Activated T-cell treated with anti-CD3 and anti-CD28 coated beads, Interleukin-2, amount 50 U/mL, for 24 hours (primary cell): Measurements from ENCODE around the gene NPNT.
"Not testable (repeated sequence)": the region's sequence is repeated elsewhere in the genome, so short reads cannot be mapped to it uniquely, and the experiment has no call there.

Experiments
- DNase-seq: peaks from one replicate; pipeline ENCODE4 v3.0.0-alpha.2; 2020
- H3K27ac Mint-ChIP-seq: 2 replicates; pipeline ENCODE4 v1.8.0; 2020; ENCODE audit warnings: mild to moderate bottlenecking, mixed read lengths
- H3K27me3 Mint-ChIP-seq: 2 replicates; pipeline ENCODE4 v1.8.0; 2020; ENCODE audit warnings: mixed read lengths
- H3K36me3 Mint-ChIP-seq: 2 replicates; pipeline ENCODE4 v1.8.0; 2020; ENCODE audit warnings: low read depth, mixed read lengths
- H3K4me1 Mint-ChIP-seq: 2 replicates; pipeline ENCODE4 v1.8.0; 2020; ENCODE audit warnings: low read depth, mixed read lengths
- H3K4me3 Mint-ChIP-seq: 2 replicates; pipeline ENCODE4 v1.8.0; 2020; ENCODE audit warnings: mild to moderate bottlenecking, moderate library complexity, mixed read lengths
- H3K9me3 Mint-ChIP-seq: 2 replicates; pipeline ENCODE4 v1.8.0; 2020; ENCODE audit warnings: mixed read lengths

The NPNT gene, protein sequence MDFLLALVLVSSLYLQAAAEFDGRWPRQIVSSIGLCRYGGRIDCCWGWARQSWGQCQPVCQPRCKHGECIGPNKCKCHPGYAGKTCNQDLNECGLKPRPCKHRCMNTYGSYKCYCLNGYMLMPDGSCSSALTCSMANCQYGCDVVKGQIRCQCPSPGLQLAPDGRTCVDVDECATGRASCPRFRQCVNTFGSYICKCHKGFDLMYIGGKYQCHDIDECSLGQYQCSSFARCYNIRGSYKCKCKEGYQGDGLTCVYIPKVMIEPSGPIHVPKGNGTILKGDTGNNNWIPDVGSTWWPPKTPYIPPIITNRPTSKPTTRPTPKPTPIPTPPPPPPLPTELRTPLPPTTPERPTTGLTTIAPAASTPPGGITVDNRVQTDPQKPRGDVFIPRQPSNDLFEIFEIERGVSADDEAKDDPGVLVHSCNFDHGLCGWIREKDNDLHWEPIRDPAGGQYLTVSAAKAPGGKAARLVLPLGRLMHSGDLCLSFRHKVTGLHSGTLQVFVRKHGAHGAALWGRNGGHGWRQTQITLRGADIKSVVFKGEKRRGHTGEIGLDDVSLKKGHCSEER

DNA sequence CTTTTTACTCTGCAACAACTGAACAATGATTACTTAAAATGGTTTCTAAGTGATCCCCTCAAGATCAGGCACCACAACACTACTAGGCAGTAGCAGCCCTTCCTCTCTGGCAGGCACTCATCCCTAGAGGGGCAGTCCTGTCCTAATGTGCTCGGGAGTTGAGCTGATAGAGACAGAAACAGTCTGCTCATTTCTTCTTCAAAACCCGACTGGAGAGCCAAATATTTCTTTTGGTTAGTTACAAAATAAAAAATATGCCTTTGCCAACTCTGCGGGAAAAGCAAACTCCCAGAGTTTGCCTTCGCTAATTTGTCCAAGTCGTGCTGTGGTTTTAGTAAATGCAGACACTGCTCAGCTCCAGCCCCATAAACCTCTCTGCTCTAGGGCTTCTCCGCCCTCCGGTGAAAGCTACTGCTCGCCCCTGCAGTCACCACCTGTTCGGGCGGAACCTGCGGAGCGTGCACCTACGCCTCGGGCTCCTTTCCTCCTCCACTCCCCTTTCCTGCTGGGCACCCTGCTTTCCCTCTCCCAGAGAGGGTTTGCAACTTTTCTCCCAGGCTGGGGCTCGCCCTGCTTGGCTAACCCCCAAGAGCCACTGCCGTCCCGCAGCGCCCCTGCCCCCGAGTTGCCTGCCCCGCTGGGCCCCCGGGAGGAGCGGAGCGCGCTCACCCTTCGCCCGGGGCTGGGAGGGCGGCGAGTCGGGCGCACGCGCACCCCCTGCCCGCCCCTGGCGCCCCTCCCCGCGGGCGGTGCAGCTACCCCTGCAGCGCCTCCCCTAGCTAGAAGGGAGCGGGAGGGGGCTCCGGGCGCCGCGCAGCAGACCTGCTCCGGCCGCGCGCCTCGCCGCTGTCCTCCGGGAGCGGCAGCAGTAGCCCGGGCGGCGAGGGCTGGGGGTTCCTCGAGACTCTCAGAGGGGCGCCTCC, at the start of gene NPNT:
Gene NPNT, plus strand, starts transcription at position 812 of the 923 bp plus-strand sequence. CDS start 182 bp downstream, outside the sequence.
- H3K4me3 Mint-ChIP-seq: peak within 1 kb of the TSS; percentile 60
- H3K9me3 Mint-ChIP-seq: no peaks in the 10 kb centered on the region
- DNase-seq: peak; percentile 27

DNA sequence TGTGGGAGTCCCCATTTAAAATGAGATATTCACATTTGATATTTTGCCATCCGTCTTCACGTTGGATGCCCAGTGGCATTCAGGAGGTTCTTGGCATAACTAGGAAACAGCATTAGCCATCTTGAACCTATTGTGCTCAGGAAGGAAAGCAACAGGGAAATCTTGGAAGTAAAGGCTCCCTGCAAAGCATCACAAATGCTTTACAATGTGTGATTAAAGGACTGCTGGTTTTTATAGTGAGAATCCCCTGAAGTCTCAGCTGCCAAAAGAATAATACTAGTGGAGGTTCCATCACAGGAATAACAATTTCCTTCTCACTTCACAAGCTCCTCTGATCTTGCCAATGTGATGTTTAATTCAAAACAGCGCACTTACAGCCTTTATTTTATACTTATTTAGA, 49.7 kb upstream of the NPNT start:
- H3K27ac Mint-ChIP-seq: no peak overlapping the region
- H3K27me3 Mint-ChIP-seq: no peaks in the 10 kb centered on the region
- peaks cover 58% of the 10 kb centered on the region for H3K36me3 Mint-ChIP-seq
- no peaks in the 10 kb centered on the region for H3K9me3 Mint-ChIP-seq
- no peak for DNase-seq
- no peak overlapping the region for H3K4me3 Mint-ChIP-seq
- no peaks in the 10 kb centered on the region for H3K4me1 Mint-ChIP-seq

More for the DNA sequence above, at the start of gene NPNT:
- Mint-ChIP-seq H3K27me3 (peaks cover 76% of the 10 kb centered on the region), H3K4me1 (peaks cover 6% of the 10 kb centered on the region), H3K36me3 (no peaks in the 10 kb centered on the region), H3K27ac (no peak within 1 kb of the TSS)

- not testable (repeated sequence) for DNase-seq, H3K4me1 Mint-ChIP-seq, H3K27me3 Mint-ChIP-seq, H3K4me3 Mint-ChIP-seq, H3K27ac Mint-ChIP-seq, H3K9me3 Mint-ChIP-seq
- H3K36me3 Mint-ChIP-seq: peaks cover 40% of the 10 kb centered on the region
Observed at GRCh38 chr4:105848359-105848758, 46.9 kb upstream of the NPNT start.

- Mint-ChIP-seq H3K4me1 (no peaks in the 10 kb centered on the region), H3K27me3 (no peaks in the 10 kb centered on the region), H3K9me3 (peaks cover 18% of the 10 kb centered on the region), H3K27ac (no peak overlapping the region), H3K36me3 (peaks cover 43% of the 10 kb centered on the region), H3K4me3 (no peak overlapping the region)
- DNase-seq: no peak
Observed at GRCh38 chr4:105851196-105851595, 44.1 kb upstream of the NPNT start.

DNA sequence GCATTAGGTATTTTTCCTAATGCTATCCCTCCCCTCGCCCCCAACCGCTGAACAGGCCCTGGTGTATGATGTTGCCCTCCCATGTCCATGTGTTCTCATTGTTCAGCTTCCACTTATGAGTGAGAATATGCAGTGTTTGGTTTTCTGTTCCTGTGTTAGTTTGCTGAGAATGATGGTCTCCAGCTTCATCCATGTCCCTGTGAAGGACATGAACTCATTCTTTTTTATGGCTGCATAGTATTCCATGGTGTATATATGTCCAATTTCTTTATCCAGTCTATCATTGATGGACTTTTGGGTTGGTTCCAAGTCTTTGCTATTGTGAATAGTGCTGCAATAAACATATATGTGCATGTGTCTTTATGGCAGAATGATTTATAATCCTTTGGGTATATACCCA, 43.0 kb upstream of the NPNT start:
- not testable (repeated sequence) for H3K4me1 Mint-ChIP-seq, H3K4me3 Mint-ChIP-seq, H3K27me3 Mint-ChIP-seq, H3K27ac Mint-ChIP-seq, DNase-seq
- peaks cover 46% of the 10 kb centered on the region for H3K36me3 Mint-ChIP-seq
- H3K9me3 Mint-ChIP-seq: peaks cover 24% of the 10 kb centered on the region

DNA sequence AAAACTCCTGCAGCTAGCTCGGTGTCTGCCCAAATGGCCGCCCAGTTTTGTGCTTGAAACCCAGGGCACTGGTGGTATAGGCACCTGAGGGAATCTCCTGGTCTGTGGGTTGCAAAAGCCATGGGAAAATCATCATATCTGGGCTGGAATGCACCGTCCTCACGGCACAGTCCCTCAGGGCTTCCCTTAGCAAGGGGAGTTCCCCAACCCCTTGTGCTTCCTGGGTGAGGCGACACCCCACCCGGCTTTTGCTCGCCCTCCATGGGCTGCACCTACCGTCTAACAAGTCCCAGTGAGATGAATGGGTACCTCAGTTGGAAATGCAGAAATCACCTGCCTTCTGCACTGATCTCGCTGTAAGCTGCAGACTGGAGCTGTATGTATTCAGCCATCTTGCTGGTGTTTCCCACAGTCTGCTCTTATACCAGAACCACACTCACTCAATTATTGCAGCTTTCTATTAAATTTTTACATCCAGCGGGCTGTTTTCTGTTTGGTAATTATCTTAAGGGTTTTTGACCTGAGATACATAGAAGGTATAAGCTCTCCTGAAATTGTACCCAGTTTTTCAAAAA, 36.7 kb upstream of the NPNT start:
- Mint-ChIP-seq H3K9me3 (peaks cover 42% of the 10 kb centered on the region), H3K36me3 (peaks cover 37% of the 10 kb centered on the region), H3K27ac (no peak overlapping the region), H3K4me3 (no peak overlapping the region), H3K4me1 (no peaks in the 10 kb centered on the region), H3K27me3 (no peaks in the 10 kb centered on the region)
- DNase-seq: no peak

- H3K36me3 Mint-ChIP-seq: peaks cover 30% of the 10 kb centered on the region
- no peak overlapping the region for H3K27ac Mint-ChIP-seq
- H3K4me3 Mint-ChIP-seq: no peak overlapping the region
- DNase-seq: no peak
- peaks cover 36% of the 10 kb centered on the region for H3K9me3 Mint-ChIP-seq
- H3K4me1 Mint-ChIP-seq: no peaks in the 10 kb centered on the region
- H3K27me3 Mint-ChIP-seq: no peaks in the 10 kb centered on the region
Observed at GRCh38 chr4:105859233-105859632, 36.0 kb upstream of the NPNT start.

- no peak overlapping the region for H3K4me3 Mint-ChIP-seq
- H3K27me3 Mint-ChIP-seq: peaks cover 12% of the 10 kb centered on the region
- H3K4me1 Mint-ChIP-seq: no peaks in the 10 kb centered on the region
- peaks cover 2% of the 10 kb centered on the region for H3K9me3 Mint-ChIP-seq
- no peak overlapping the region for H3K27ac Mint-ChIP-seq
- H3K36me3 Mint-ChIP-seq: no peaks in the 10 kb centered on the region
- no peak for DNase-seq
Observed at GRCh38 chr4:105870963-105871362, 24.3 kb upstream of the NPNT start.

DNA sequence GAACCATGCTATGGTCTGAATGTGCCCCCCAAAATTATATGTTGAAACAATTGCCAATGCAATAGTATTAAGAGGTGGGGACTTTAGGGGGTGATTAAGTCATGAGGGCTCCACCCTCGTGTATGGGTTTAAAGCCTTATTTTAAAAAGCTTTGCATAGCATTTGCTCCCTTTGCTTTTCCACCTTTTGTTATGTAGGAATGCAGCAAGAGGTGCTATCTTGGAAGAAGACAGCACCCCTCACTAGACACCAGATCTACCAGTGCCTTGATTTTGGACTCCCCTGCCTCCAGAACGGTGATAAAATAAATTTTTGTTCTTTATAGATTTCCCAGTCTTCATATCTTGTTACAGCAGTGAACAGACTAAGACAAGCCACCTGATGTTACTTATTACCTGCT, 23.3 kb upstream of the NPNT start:
- Mint-ChIP-seq H3K4me3 (no peak overlapping the region), H3K27ac (no peak overlapping the region), H3K27me3 (peaks cover 12% of the 10 kb centered on the region), H3K9me3 (no peaks in the 10 kb centered on the region), H3K36me3 (no peaks in the 10 kb centered on the region), H3K4me1 (no peaks in the 10 kb centered on the region)
- no peak for DNase-seq

DNA sequence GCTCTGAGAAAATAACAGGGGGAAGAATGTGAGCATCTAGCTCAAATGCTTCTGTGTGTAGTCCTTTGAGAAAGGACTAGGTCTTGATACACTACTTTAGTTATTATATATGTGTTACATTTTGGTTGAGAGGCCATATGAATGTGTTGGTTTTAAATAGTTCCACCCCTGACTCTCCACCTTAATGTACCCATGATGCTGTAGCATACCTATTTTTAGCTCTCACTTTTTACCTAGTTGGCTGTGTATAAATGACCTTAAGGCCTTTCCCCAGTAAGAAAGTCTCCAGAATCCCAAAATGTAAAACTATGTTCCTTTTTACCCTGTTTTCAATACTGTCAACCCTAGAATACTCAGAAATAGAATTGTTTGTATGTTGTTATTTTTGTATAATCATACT, 20.0 kb upstream of the NPNT start:
- Mint-ChIP-seq H3K27me3 (peaks cover 12% of the 10 kb centered on the region), H3K36me3 (no peaks in the 10 kb centered on the region), H3K4me1 (no peaks in the 10 kb centered on the region), H3K27ac (no peak overlapping the region), H3K4me3 (no peak overlapping the region), H3K9me3 (no peaks in the 10 kb centered on the region)
- no peak for DNase-seq

DNA sequence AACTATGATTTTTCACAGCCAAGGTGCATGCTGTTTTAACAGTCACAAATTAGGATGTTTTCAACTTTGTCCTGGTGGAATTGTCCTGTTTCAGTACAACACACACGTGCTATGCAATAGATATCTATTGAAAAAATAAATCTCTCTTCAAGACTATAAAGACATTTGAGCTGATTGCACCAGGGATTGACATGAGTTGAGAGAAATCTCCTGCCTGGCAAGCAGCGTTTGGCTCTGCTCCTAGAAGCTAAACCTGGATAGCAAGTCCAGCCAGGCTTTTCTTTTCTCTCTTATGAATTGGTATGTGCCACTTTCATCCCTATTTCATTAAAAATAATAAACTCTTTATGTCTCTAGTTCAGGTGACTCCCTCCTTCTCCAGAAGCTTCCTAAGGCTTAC, 16.6 kb upstream of the NPNT start:
- H3K4me3 Mint-ChIP-seq: no peak overlapping the region

DNA sequence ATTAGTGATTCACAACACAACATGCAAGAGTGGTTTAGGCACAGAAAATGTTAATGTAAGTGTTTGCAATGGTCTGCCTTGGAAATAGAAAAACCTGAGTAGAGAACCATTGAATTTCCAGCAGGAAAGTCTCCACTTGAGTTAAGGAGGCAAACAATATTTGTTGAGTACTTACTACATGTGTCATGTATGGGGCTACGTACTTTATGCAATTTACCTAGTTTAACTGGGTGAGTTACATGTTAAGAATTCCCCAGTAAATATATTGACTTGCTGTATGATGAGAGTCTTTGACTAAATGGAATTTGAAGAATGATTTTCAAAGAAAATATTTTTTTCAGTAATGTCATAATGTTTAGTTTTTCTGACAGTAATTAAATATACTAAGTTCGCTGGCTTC, 7.8 kb upstream of the NPNT start:
- Mint-ChIP-seq H3K36me3 (no peaks in the 10 kb centered on the region), H3K4me3 (no peak overlapping the region), H3K4me1 (no peaks in the 10 kb centered on the region), H3K9me3 (no peaks in the 10 kb centered on the region), H3K27me3 (peaks cover 10% of the 10 kb centered on the region), H3K27ac (no peak overlapping the region)
- DNase-seq: no peak

More for the DNA sequence above, 16.6 kb upstream of the NPNT start:
- H3K4me1 Mint-ChIP-seq: no peaks in the 10 kb centered on the region
- H3K9me3 Mint-ChIP-seq: no peaks in the 10 kb centered on the region
- no peak for DNase-seq
- peaks cover 4% of the 10 kb centered on the region for H3K27me3 Mint-ChIP-seq
- H3K27ac Mint-ChIP-seq: no peak overlapping the region
- H3K36me3 Mint-ChIP-seq: no peaks in the 10 kb centered on the region

GRCh38 chr4:105895583-105896460, 551 bp downstream of the NPNT start:
- DNase-seq: peak; percentile 31

More at GRCh38 chr4:105895583-105896460, 551 bp downstream of the NPNT start:
- peak overlapping the region; percentile 60 for H3K4me3 Mint-ChIP-seq
- H3K36me3 Mint-ChIP-seq: no peaks in the 10 kb centered on the region
- no peaks in the 10 kb centered on the region for H3K9me3 Mint-ChIP-seq
- no peak overlapping the region for H3K27ac Mint-ChIP-seq
- peaks cover 83% of the 10 kb centered on the region for H3K27me3 Mint-ChIP-seq
- peaks cover 6% of the 10 kb centered on the region for H3K4me1 Mint-ChIP-seq
